GM23248 (cell line): ENCODE results near the gene PPFIA1. TPM values are rescaled to one million over a fixed set of nuclear protein-coding genes. Genes with fewer than 3 reads are reported as not detected.

Experiments used
- DNase-seq: peaks from one replicate; pipeline ENCODE4 v3.0.0-alpha.2; 2015
- H2AFZ ChIP-seq: fragments of 200-600 bp; sonication (generic); 2 replicates; pipeline ENCODE4 v1.6.1; 2016; ENCODE audit warnings: antibody characterized with exemption
- H3F3A ChIP-seq: fragments of 200-600 bp; sonication (generic); 2 replicates; pipeline ENCODE4 v1.6.1; 2016; ENCODE audit warnings: mild to moderate bottlenecking, antibody characterized with exemption, mixed run types; ENCODE audit not compliant: insufficient read depth
- H3K27ac ChIP-seq: fragments of 200-600 bp; sonication (generic); 2 replicates; pipeline ENCODE4 v1.5.1; 2016; ENCODE audit warnings: mild to moderate bottlenecking
- H3K27me3 ChIP-seq: fragments of 200-600 bp; sonication (generic); replicated peaks from 2 replicates; pipeline ENCODE4 v1.6.1; 2016; ENCODE audit warnings: mild to moderate bottlenecking; ENCODE audit not compliant: insufficient read depth
- H3K36me3 ChIP-seq: fragments of 200-600 bp; sonication (generic); 2 replicates; pipeline ENCODE4 v1.6.1; 2016; ENCODE audit warnings: low read depth, mild to moderate bottlenecking
- H3K4me1 ChIP-seq: fragments of 200-600 bp; sonication (generic); 2 replicates; pipeline ENCODE4 v1.6.1; 2016; ENCODE audit warnings: mild to moderate bottlenecking; ENCODE audit not compliant: insufficient read depth
- H3K4me2 ChIP-seq: fragments of 200-600 bp; sonication (generic); one replicate; pipeline ENCODE4 v1.6.1; 2016; ENCODE audit warnings: mild to moderate bottlenecking; ENCODE audit not compliant: unreplicated experiment
- H3K4me3 ChIP-seq: fragments of 200-600 bp; sonication (generic); 2 replicates; pipeline ENCODE4 v1.5.1; 2016; ENCODE audit warnings: mild to moderate bottlenecking
- H3K79me2 ChIP-seq: fragments of 200-600 bp; sonication (generic); 2 replicates; pipeline ENCODE4 v1.6.1; 2016; ENCODE audit warnings: mild to moderate bottlenecking; ENCODE audit not compliant: insufficient read depth
- H3K9ac ChIP-seq: fragments of 200-600 bp; sonication (generic); 2 replicates; pipeline ENCODE4 v1.6.1; 2016; ENCODE audit warnings: mild to moderate bottlenecking
- H3K9me2 ChIP-seq: fragments of 200-600 bp; sonication (generic); 2 replicates; pipeline ENCODE4 v1.6.1; 2016; ENCODE audit warnings: mixed run types, mild to moderate bottlenecking, moderate library complexity; ENCODE audit not compliant: insufficient read depth
- H3K9me3 ChIP-seq: fragments of 200-600 bp; sonication (generic); one replicate; pipeline ENCODE4 v1.6.1; 2017; ENCODE audit warnings: low read depth
- H4K20me1 ChIP-seq: fragments of 200-600 bp; sonication (generic); 2 replicates; pipeline ENCODE4 v1.6.0; 2016; ENCODE audit not compliant: insufficient read depth
- EZH2 ChIP-seq: fragments of 200-600 bp; sonication (generic); IDR thresholded peaks from 2 replicates; pipeline ENCODE4 v1.6.1; 2018; ENCODE audit warnings: antibody characterized with exemption, mild to moderate bottlenecking; ENCODE audit not compliant: insufficient read depth, poor library complexity, severe bottlenecking
- EZH2phosphoT487 ChIP-seq: fragments of 200-600 bp; sonication (generic); IDR thresholded peaks from 2 replicates; pipeline ENCODE4 v1.6.1; 2018; ENCODE audit warnings: antibody characterized with exemption, moderate library complexity, mild to moderate bottlenecking, low read depth; ENCODE audit not compliant: insufficient read depth
- WGBS, 2 experiments: methylation state at CpG; one replicate each; pipeline ENCODE4 v1.1.6; 2015 to 2017; ENCODE audit warnings: low lambda C conversion rate in 2 of 2, low coverage in 1 of 2; ENCODE audit errors: missing lambda C conversion rate in 2 of 2; 5-methylcytosine and 5-hydroxymethylcytosine counted together
- in situ Hi-C: fragments of 300-500 bp; cut with MboI; formaldehyde crosslinking; loops from 2 replicates; pipeline ENCODE4 v1.15.0; 2020
- polyA plus RNA-seq: library from polyadenylated mRNA; unstranded; fragments of >200 nt; fragmentation: Nextera tagmentation; extraction: Ambion mirVana; gene quantifications from 2 replicates; pipeline ENCODE4 v1.2.1, GENCODE V29; 2016
- total RNA-seq: library from RNA; depleted of rRNA; stranded (reverse); fragments of >200 nt; shearing (Covaris generic); gene quantifications from 2 replicates; pipeline ENCODE4 v1.2.3, GENCODE V29; 2014

The PPFIA1 gene
- total and polyA plus RNA-seq, 2 experiments from 2014 or later, result 22.8 to 36.9 TPM

GRCh38 chr11:70422692-70423522, 152.4 kb downstream of the PPFIA1 start:
- Histone ChIP-seq H3K9me3 (no peaks in the 10 kb centered on the region), H4K20me1 (peaks cover 4% of the 10 kb centered on the region), H2AFZ (no peak overlapping the region), H3K9ac (no peak overlapping the region), H3K36me3 (peaks cover 55% of the 10 kb centered on the region), H3K27me3 (no peaks in the 10 kb centered on the region), H3K27ac (no peak overlapping the region), H3K4me3 (no peak overlapping the region), H3K4me2 (no peak overlapping the region), H3K79me2 (peaks cover 66% of the 10 kb centered on the region), H3K4me1 (no peaks in the 10 kb centered on the region), H3K9me2 (no peaks in the 10 kb centered on the region), H3F3A (no peaks in the 10 kb centered on the region)
- 92 to 94% methylated on average over 33 to 35 of the region's 35 CpGs for WGBS, 2 experiments
- no peak for DNase-seq
- in situ Hi-C loops, result no loop called here
- TF ChIP-seq EZH2 (no peak), EZH2phosphoT487 (no peak)

GRCh38 chr11:70423523-70424505, 153.3 kb downstream of the PPFIA1 start:
- no peak overlapping the region for H3K4me2 ChIP-seq
- peaks cover 53% of the 10 kb centered on the region for H3K36me3 ChIP-seq
- TF ChIP-seq EZH2 (no peak), EZH2phosphoT487 (no peak)
- peaks cover 4% of the 10 kb centered on the region for H4K20me1 ChIP-seq
- no peaks in the 10 kb centered on the region for H3K4me1 ChIP-seq
- no peaks in the 10 kb centered on the region for H3F3A ChIP-seq
- H3K27me3 ChIP-seq, result no peaks in the 10 kb centered on the region
- no peaks in the 10 kb centered on the region for H3K9me3 ChIP-seq
- in situ Hi-C loops, result no loop called here
- H2AFZ ChIP-seq, result no peak overlapping the region
- peaks cover 73% of the 10 kb centered on the region for H3K79me2 ChIP-seq
- H3K4me3 ChIP-seq, result no peak overlapping the region
- H3K9ac ChIP-seq, result no peak overlapping the region
- 80 to 86% methylated on average over 23 to 34 of the region's 34 CpGs for WGBS, 2 experiments
- H3K27ac ChIP-seq, result no peak overlapping the region
- H3K9me2 ChIP-seq, result no peaks in the 10 kb centered on the region
- DNase-seq, result peak; percentile 87

- Histone ChIP-seq H3K36me3 (peaks cover 52% of the 10 kb centered on the region), H3K4me1 (no peaks in the 10 kb centered on the region), H3K27me3 (no peaks in the 10 kb centered on the region), H2AFZ (no peak overlapping the region), H3K79me2 (peaks cover 66% of the 10 kb centered on the region), H3K9ac (no peak overlapping the region), H3K27ac (no peak overlapping the region), H3K9me3 (no peaks in the 10 kb centered on the region), H3K4me3 (no peak overlapping the region), H3F3A (no peaks in the 10 kb centered on the region), H3K9me2 (no peaks in the 10 kb centered on the region), H4K20me1 (peaks cover 4% of the 10 kb centered on the region), H3K4me2 (no peak overlapping the region)
- in situ Hi-C loops, result no loop called here
- no peak for DNase-seq
- TF ChIP-seq EZH2, result no peak
- no peak for TF ChIP-seq EZH2phosphoT487
- 87 to 89% methylated on average over 14 of the region's 14 CpGs for WGBS, 2 experiments
These were observed 154.4 kb downstream of the PPFIA1 start for GRCh38 chr11:70424765-70425344.

GRCh38 chr11:70427436-70427835, 156.9 kb downstream of the PPFIA1 start:
- Histone ChIP-seq H3K27ac (no peak overlapping the region), H3K4me2 (no peak overlapping the region), H3K4me3 (no peak overlapping the region), H3K79me2 (peaks cover 42% of the 10 kb centered on the region), H3F3A (no peaks in the 10 kb centered on the region), H2AFZ (no peak overlapping the region), H4K20me1 (peaks cover 4% of the 10 kb centered on the region), H3K9ac (no peak overlapping the region), H3K9me2 (no peaks in the 10 kb centered on the region), H3K4me1 (no peaks in the 10 kb centered on the region), H3K36me3 (peaks cover 30% of the 10 kb centered on the region), H3K9me3 (no peaks in the 10 kb centered on the region), H3K27me3 (no peaks in the 10 kb centered on the region)
- DNase-seq, result no peak
- TF ChIP-seq EZH2 (no peak), EZH2phosphoT487 (no peak)
- in situ Hi-C loops, result no loop called here
- WGBS, 2 experiments, result 83 to 85% methylated on average over 11 of the region's 11 CpGs
